HG02610 (cell line): ENCODE results near the gene TICAM2.
"Not testable (repeated sequence)": the region's sequence is repeated elsewhere in the genome, so short reads cannot be mapped to it uniquely, and the experiment has no call there.

Experiments used
- ATAC-seq: cut with Tn5 transposase; IDR thresholded peaks from one replicate; pipeline ENCODE4 v1.9.1; 2021; ENCODE audit warnings: mild to moderate bottlenecking, moderate library complexity; ENCODE audit not compliant: unreplicated experiment

TICAM2 gene

GRCh38 chr5:115601701-115602590 lies at the start of gene TICAM2:
TICAM2 (minus strand) TSS chr5:115602479; CDS start chr5:115581256, 21,223 bp downstream.
- peak; percentile 83 for ATAC-seq

GRCh38 chr5:115649541-115649940 lies 47.3 kb upstream of the TICAM2 start:
- no peak for ATAC-seq

- no peak for ATAC-seq
Measured at GRCh38 chr5:115648056-115648455, 45.8 kb upstream of the TICAM2 start.

GRCh38 chr5:115645386-115645785 lies 43.1 kb upstream of the TICAM2 start:
- not testable (repeated sequence) for ATAC-seq

- no peak for ATAC-seq
Measured at GRCh38 chr5:115644046-115644445, 41.8 kb upstream of the TICAM2 start.

GRCh38 chr5:115641948-115642347 lies 39.7 kb upstream of the TICAM2 start:
- no peak for ATAC-seq

- ATAC-seq, result no peak
Measured at GRCh38 chr5:115640274-115640673, 38.0 kb upstream of the TICAM2 start.

GRCh38 chr5:115639377-115639776 lies 37.1 kb upstream of the TICAM2 start:
- ATAC-seq, result no peak

GRCh38 chr5:115637507-115637906 lies 35.2 kb upstream of the TICAM2 start:
- ATAC-seq, result no peak

- ATAC-seq, result no peak
Measured at GRCh38 chr5:115636008-115636407, 33.7 kb upstream of the TICAM2 start.

GRCh38 chr5:115634343-115635132 lies 32.3 kb upstream of the TICAM2 start:
- ATAC-seq, result peak; percentile 53

GRCh38 chr5:115629903-115630302 lies 27.6 kb upstream of the TICAM2 start:
- no peak for ATAC-seq

- ATAC-seq, result no peak
Measured at GRCh38 chr5:115627295-115627865, 25.1 kb upstream of the TICAM2 start.

GRCh38 chr5:115626445-115626823 lies 24.2 kb upstream of the TICAM2 start:
- peak; percentile 25 for ATAC-seq

GRCh38 chr5:115625579-115626444 lies 23.5 kb upstream of the TICAM2 start, which contains the start of gene TMED7:
TMED7 (minus strand) TSS chr5:115626036; CDS start chr5:115625792, 244 bp downstream.
- ATAC-seq, result peak; percentile 94

GRCh38 chr5:115624994-115625393 lies 22.7 kb upstream of the TICAM2 start:
- no peak for ATAC-seq

GRCh38 chr5:115623658-115624057 lies 21.4 kb upstream of the TICAM2 start:
- ATAC-seq, result no peak

GRCh38 chr5:115621365-115621900 lies 19.2 kb upstream of the TICAM2 start:
- no peak for ATAC-seq

GRCh38 chr5:115616892-115617291 lies 14.6 kb upstream of the TICAM2 start:
- no peak for ATAC-seq

- ATAC-seq, result no peak
Measured at GRCh38 chr5:115616472-115616871, 14.2 kb upstream of the TICAM2 start.
